HG03060 (cell line): Measurements from ENCODE around the gene RWDD1.
"Not testable (repeated sequence)": the region's sequence is repeated elsewhere in the genome, so short reads cannot be mapped to it uniquely, and the experiment has no call there.

Experiments used
- ATAC-seq: cut with Tn5 transposase; IDR thresholded peaks from one replicate; pipeline ENCODE4 v1.9.1; 2021; ENCODE audit warnings: low read depth, moderate number of reproducible peaks; ENCODE audit not compliant: unreplicated experiment

RWDD1 gene

DNA sequence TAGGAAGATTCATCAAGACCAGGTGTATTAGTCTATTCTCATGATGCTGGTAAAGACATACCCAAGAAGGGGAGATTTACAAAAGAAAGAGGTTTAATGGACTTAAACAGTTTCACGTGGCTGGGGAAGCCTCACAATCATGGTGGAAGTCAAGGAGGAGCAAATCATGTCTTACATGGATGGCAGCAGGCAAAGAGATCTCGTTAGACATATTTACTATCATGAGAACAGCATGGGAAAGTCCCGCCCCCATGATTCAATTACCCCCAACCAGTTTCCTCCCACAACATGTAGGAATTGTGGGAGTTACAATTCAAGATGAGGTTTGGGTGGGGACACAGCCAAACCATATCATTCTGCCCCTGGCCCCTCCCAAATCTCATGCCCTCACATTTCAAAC is 32.6 kb downstream of the RWDD1 start:
- ATAC-seq: not testable (repeated sequence)

DNA sequence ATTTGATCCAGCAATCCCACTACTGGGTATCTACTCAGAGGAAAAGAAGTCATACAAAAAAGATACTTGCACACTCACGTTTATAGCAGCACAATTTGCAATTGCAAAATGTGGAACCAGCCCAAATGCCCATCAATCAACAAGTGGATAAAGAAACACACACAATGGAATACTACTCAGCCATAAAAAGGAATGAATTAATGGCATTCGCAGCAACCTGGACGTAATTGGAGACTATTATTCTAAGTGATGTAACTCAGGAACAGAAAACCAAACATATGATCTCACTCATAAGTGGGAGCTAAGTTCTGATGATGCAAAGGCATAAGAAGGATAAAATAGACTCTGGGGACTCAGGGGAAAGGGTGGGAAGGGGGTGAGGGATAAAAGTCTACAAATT is 33.6 kb downstream of the RWDD1 start:
- not testable (repeated sequence) for ATAC-seq

DNA sequence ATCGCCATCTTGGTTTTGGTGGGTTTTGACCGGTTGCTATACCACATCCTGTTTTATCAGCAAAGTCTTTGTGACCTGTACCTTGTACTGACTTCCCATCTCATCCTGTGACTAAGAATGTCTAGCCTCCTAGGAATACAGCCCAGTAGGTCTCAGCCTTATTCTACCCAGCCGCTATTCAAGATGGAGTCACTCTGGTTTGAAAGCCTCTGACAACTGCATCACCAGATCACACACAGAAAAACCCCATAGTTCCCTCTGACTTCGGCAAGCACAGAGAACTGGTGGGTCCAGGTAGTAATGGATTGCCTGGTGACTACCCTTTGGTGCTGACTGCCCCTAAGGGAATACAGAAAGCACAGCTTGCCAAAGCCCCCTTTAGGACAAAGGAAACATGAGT is 34.6 kb downstream of the RWDD1 start:
- ATAC-seq: no peak

DNA sequence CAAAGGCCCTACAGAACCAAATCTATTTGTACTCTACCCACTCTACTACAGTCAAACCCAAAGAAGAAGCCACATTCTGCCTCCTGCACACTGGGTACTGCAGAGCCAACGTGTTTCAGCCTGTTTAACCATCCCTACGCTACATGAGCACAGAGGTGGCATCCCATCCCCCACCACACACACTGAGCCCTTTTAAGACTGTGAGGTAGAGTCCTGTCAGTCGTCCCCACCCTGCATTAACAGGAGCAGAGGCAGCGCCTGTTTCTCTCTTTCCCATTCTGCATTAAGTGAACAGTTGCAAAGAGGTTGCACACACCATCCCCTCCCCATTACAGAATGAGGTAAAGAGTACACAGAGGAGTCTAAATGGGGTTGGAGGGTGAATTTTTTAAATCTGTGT is 39.8 kb downstream of the RWDD1 start:
- ATAC-seq: no peak

DNA sequence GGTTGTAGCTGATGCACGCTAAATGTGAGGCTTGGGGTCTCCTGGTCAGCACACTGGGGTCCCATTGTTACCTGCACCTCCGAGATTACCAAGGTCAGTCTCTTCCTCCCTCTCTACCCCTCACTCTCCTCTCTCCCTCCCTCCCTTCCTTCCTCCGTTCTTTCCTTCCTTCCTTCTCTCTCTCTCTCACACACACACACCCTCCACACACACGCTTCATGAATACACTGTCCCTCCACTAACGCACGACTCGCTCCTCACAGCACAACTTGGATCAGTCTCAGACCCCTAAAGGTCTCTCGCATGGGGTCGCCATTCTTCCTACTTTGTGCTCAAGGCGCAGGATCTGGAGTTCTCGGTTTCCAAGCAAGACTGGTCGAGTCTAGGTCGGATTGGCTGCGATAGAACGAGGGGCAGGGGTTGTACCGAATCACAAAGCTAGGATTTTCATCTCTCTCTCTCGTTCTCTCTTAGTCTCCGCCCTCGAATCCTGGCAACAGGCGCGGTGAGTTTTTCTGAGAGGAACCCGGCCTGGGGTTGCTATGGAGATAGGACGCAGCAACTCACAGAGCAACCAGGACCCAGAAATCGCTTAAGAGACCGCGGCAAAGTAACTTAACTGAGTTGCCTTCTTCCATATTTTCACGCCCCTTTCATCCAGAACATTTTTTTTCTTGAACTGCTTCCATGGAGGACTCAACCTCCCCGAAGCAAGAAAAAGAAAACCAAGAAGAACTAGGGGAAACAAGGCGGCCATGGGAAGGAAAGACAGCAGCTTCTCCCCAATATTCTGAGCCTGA is 44.8 kb downstream of the RWDD1 start, which contains the start of gene RSPH4A:
RSPH4A (plus strand) TSS at position 543 of the 800 bp plus-strand sequence; CDS start at position 688, 145 bp downstream.
- peak; percentile 99 for ATAC-seq

DNA sequence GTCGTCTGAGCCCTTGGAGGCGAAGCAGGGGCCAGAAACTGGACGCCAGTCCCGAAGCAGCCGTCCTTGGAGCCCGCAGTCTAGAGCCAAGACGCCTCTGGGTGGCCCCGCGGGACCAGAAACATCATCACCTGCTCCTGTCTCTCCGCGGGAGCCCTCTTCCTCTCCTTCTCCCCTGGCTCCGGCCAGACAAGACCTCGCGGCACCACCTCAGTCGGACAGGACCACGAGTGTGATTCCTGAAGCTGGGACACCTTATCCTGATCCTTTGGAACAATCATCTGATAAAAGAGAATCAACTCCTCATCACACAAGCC is 45.4 kb downstream of the RWDD1 start:
- ATAC-seq: no peak

DNA sequence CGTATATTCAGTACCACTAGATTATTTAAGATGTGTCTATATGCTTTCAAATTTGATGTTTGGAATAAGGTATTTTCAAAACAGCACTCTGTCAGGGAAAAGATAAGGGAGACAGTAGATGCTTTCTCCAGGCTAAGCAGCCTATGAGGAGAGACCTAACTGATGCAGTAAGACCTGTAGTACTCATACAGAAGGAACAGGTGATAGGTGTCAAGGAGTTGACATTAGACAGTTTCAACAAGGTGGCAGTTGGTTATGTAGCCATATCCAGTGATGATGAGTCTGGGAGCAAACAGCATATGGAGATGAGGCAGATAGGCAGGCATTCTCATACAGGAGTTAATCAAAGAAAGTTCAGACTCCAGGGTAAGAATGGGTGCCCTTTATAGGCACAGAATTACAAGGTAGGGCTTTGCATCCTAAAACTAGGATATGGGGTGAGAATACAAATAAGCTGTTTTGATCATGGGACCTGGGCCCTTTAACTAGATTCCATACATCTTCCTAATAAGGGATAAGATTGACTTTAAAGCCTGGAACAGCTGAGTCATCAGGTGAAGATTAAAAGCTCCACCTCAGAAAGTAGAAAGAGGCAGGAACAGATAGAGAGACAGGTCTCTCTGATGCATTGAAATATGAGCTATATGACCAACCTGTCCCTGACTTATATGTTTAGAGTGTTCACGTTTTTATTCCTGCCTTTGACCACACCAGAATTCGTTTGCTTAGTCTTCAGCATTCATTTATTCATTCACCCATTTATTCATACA is 52.9 kb downstream of the RWDD1 start:
- no peak for ATAC-seq

DNA sequence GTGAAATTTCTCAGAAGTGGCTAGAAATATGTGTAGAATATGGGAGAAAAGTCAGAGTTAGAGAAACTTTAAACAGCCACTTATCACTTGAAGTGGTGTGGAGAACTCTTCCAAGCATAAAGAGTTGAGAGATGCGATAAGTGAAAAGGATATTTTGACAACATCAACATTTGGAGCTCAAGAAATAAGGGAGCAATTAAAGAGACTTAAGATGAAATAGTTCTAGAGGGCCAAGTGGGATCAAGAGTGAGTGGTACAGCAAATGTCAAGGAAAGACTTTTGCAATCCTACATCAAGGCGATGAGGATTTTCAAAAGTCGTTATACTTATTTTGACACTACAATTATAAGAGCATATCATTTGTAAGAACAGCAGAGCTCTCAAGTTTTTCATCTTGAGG is 54.6 kb downstream of the RWDD1 start:
- no peak for ATAC-seq

DNA sequence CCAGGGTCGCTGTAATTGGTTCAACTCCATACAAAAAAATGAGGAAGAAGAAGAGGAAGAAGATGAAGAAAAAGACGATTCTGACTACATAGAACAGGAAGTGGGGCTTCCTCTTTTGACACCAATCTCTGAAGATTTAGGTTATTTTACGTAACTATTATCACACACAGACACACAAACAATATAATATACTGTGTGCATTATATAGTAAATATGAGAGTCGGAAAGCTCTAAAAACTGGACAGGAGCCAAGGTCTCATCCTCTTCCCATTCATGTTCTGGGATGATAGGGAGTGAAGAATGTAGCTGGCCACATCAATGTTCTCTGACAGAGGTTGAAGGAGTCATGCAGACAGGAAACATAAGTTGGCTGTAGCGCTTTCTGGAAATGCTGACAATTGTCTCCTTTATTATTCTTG is 58.3 kb downstream of the RWDD1 start:
- ATAC-seq: no peak

DNA sequence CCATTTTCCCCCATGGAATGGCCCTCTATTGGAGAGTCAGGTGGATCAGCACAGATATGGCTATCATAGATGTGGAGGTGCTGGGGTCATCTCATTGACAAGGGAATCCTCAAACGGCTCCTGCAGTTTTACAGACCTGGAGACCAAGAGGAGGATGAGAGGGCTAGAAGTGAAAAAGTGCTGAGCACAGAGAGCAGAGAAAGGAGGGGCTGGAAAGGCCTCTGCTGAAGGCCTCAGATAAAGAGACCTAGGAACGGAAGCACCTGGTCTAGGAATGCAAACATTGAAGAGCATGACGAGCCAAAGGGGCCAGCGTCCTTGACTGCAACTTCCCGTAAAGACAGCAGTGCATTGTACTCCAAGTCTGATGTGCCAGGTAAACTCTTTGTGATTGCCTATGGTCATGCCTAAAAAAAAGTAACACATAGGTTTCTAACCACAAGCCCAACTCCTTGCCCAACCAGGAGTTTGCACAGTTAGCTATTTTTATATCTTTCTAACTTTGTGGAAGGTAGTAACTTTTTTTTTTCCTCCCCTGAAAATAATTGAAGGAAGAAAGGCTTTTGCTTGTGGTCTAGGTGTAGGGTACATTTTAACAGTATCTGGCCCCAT is 60.2 kb downstream of the RWDD1 start:
- no peak for ATAC-seq

DNA sequence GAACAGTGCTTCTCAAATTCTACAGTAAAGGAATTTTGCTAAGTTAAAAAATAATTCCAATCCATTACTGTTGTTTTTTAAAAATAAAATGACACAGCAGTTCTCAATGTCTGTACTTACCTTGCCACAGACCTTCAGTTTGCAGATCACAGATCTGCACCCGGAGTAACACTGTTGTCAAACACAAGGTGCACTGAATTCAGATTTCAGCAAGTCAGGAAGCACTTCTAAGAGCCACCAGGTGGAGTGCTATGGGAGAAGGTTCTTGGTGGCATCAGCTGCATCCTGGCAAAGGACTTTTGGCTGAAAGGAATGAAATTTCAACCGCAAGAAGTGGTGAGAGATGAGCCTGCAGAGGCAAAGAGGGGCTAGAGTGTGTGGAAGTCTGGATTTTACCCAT is 62.4 kb downstream of the RWDD1 start:
- no peak for ATAC-seq
